Bone marrow (tissue), 2 donors: ENCODE results near the gene DIP2A.
A peak's percentile ranks its signal among the peaks of the same experiment; 100 is the strongest.
"Not testable (repeated sequence)": the region's sequence is repeated elsewhere in the genome, so short reads cannot be mapped to it uniquely, and the experiment has no call there.

Experiments
- DNase-seq, 2 donors: peaks; one replicate each; lab custom pipeline; 2025; lab: John Stamatoyannopoulos, UW

The DIP2A gene

GRCh38 chr21:46527393-46527792 lies 68.7 kb downstream of the DIP2A start:
- DNase-seq = not testable (repeated sequence)

GRCh38 chr21:46527801-46528200 lies 69.1 kb downstream of the DIP2A start:
- no peak for DNase-seq

- DNase-seq = no peak
Observed at GRCh38 chr21:46532080-46532479, 73.4 kb downstream of the DIP2A start.

- no peak for DNase-seq
Observed at GRCh38 chr21:46537026-46537425, 78.3 kb downstream of the DIP2A start.

- DNase-seq = no peak
Observed at GRCh38 chr21:46538262-46538661, 79.6 kb downstream of the DIP2A start.

GRCh38 chr21:46538851-46539666 lies 80.4 kb downstream of the DIP2A start:
- DNase-seq = no peak

- DNase-seq = no peak
Observed at GRCh38 chr21:46540087-46540710, 81.5 kb downstream of the DIP2A start.

GRCh38 chr21:46542588-46543124 lies 84.0 kb downstream of the DIP2A start:
- no peak for DNase-seq

GRCh38 chr21:46543306-46543705 lies 84.6 kb downstream of the DIP2A start:
- DNase-seq = no peak

GRCh38 chr21:46544003-46544402 lies 85.3 kb downstream of the DIP2A start:
- no peak for DNase-seq

- no peak for DNase-seq
Observed at GRCh38 chr21:46544824-46545223, 86.1 kb downstream of the DIP2A start.

- no peak for DNase-seq
Observed at GRCh38 chr21:46545363-46545762, 86.7 kb downstream of the DIP2A start.

GRCh38 chr21:46545911-46546310 lies 87.2 kb downstream of the DIP2A start:
- DNase-seq = no peak

- no peak for DNase-seq
Observed at GRCh38 chr21:46546799-46547198, 88.1 kb downstream of the DIP2A start.

GRCh38 chr21:46549650-46550049 lies 91.0 kb downstream of the DIP2A start:
- DNase-seq = no peak

GRCh38 chr21:46550116-46550941 lies 91.6 kb downstream of the DIP2A start:
- DNase-seq = no peak

- peak in 1 of 2 donors; percentile 30 for DNase-seq
Observed at GRCh38 chr21:46551636-46552241, 93.0 kb downstream of the DIP2A start.

GRCh38 chr21:46552274-46552673 lies 93.6 kb downstream of the DIP2A start:
- DNase-seq = peak in 1 of 2 donors; percentile 50

GRCh38 chr21:46552865-46553379 lies 94.2 kb downstream of the DIP2A start:
- no peak for DNase-seq

GRCh38 chr21:46553993-46554392 lies 95.3 kb downstream of the DIP2A start:
- no peak for DNase-seq

- no peak for DNase-seq
Observed at GRCh38 chr21:46554431-46555224, 95.9 kb downstream of the DIP2A start.
